ENCODE results near the gene PPM1B. TPM values are rescaled to one million over a fixed set of nuclear protein-coding genes. Genes with fewer than 3 reads are reported as not detected.

Gene PPM1B
- total and polyA plus RNA-seq, 10 of the 15 experiments (the other 5 are each of a cell fraction or from before 2014, with no cell fraction given): 12.5 to 53.4 (median 33.7) TPM

DNA sequence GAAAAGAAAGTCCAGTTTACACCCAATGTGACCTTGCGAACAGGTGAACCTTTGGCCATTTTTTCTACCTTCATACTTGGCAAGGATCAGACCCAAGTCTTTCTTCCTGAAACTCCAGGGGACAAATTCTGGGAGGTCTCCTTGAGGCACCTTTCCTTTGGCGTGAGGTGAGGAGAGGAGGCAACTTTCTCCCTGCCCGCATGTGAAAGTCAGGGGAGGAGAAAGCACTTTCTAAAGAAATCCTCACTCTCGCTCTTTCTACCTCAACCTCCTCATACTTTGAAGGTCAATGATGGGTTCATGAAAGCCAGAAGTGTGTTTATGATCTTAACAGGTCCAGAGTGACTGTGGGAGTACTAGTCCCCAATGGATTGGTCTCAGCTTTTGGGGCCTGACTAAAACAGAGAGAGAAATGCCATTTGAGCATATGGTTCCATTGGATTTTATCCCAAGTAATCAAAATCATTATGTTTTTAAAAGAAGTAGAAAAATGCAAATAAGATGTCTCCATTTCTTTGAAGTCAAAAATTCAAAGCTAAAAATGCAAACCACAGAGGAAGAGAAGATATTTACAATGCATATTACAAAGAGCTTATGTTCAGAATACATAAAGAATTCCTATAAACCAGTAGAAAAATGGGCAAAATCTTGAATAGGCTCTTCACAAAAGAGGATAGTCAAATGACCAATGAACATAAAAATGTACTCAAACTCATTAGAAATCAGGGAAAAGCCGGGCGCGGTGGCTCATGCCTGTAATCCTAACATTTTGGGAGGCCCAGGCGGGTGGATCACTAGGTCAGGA lies 15.6 kb upstream of the PPM1B start (continued):
- TF ChIP-seq, protein P1, sequence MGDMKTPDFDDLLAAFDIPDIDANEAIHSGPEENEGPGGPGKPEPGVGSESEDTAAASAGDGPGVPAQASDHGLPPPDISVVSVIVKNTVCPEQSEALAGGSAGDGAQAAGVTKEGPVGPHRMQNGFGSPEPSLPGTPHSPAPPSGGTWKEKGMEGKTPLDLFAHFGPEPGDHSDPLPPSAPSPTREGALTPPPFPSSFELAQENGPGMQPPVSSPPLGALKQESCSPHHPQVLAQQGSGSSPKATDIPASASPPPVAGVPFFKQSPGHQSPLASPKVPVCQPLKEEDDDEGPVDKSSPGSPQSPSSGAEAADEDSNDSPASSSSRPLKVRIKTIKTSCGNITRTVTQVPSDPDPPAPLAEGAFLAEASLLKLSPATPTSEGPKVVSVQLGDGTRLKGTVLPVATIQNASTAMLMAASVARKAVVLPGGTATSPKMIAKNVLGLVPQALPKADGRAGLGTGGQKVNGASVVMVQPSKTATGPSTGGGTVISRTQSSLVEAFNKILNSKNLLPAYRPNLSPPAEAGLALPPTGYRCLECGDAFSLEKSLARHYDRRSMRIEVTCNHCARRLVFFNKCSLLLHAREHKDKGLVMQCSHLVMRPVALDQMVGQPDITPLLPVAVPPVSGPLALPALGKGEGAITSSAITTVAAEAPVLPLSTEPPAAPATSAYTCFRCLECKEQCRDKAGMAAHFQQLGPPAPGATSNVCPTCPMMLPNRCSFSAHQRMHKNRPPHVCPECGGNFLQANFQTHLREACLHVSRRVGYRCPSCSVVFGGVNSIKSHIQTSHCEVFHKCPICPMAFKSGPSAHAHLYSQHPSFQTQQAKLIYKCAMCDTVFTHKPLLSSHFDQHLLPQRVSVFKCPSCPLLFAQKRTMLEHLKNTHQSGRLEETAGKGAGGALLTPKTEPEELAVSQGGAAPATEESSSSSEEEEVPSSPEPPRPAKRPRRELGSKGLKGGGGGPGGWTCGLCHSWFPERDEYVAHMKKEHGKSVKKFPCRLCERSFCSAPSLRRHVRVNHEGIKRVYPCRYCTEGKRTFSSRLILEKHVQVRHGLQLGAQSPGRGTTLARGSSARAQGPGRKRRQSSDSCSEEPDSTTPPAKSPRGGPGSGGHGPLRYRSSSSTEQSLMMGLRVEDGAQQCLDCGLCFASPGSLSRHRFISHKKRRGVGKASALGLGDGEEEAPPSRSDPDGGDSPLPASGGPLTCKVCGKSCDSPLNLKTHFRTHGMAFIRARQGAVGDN (IDR thresholded peaks at IDR 0.05): no peak
- TF ChIP-seq RAD51 (IDR thresholded peaks at IDR 0.05): no peak
- no peak for TF ChIP-seq ZBED1 (IDR thresholded peaks at IDR 0.05; ENCODE audit: borderline replicate concordance)
- TF ChIP-seq YY1 (IDR thresholded peaks at IDR 0.05; ENCODE audit: low read depth, low read length): no peak
- TF ChIP-seq, protein P2, sequence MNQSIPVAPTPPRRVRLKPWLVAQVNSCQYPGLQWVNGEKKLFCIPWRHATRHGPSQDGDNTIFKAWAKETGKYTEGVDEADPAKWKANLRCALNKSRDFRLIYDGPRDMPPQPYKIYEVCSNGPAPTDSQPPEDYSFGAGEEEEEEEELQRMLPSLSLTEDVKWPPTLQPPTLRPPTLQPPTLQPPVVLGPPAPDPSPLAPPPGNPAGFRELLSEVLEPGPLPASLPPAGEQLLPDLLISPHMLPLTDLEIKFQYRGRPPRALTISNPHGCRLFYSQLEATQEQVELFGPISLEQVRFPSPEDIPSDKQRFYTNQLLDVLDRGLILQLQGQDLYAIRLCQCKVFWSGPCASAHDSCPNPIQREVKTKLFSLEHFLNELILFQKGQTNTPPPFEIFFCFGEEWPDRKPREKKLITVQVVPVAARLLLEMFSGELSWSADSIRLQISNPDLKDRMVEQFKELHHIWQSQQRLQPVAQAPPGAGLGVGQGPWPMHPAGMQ (IDR thresholded peaks at IDR 0.05; ENCODE audit: borderline replicate concordance): no peak
- no peak for TF ChIP-seq CREB1 (IDR thresholded peaks at IDR 0.05; ENCODE audit: low read depth)

Data from GM12878 (cell line).